Peyer's patch (tissue), 4 donors: ENCODE data around the gene FBLN7. TPM values are rescaled to one million over a fixed set of nuclear protein-coding genes. Genes with fewer than 3 reads are reported as not detected.

Experiments used
- DNase-seq, 3 donors: peaks; one replicate each; pipeline ENCODE4 v3.0.0-alpha.2; 2017 to 2019
- H3K27ac ChIP-seq, 4 donors: fragments of 200-600 bp; sonication (generic); one replicate each; pipeline ENCODE4 v1.5.1; 2016 to 2019
- H3K27me3 ChIP-seq, 2 donors: fragments of 200-600 bp; sonication (generic); one replicate each; pipeline ENCODE4 v1.5.1; 2019
- H3K36me3 ChIP-seq, 3 donors: fragments of 200-600 bp; sonication (generic); one replicate each; pipeline ENCODE4 v1.5.1; 2016 to 2019
- H3K4me1 ChIP-seq, 4 donors: fragments of 200-600 bp; sonication (generic); one replicate each; pipeline ENCODE4 v1.5.1; 2016 to 2019
- H3K4me3 ChIP-seq, 4 donors: fragments of 200-600 bp; sonication (generic); 1 replicate in 3 of 4; 2 replicates in 1 of 4; pipeline ENCODE4 v1.5.1; 2016 to 2019; ENCODE audit warnings: mild to moderate bottlenecking in 1 of 4
- H3K9me3 ChIP-seq, 4 donors: fragments of 200-600 bp; sonication (generic); one replicate each; pipeline ENCODE4 v1.5.1; 2016 to 2019; ENCODE audit warnings: mild to moderate bottlenecking in 1 of 4
- CTCF ChIP-seq, 6 experiments: fragments of 450-650 bp in 4 of 6; fragments of 200-600 bp in 2 of 6; sonication (generic) in 1 of 6; IDR thresholded peaks; one replicate each; pipeline ENCODE4 v1.5.1; 2017 to 2019; ENCODE audit warnings: antibody characterized with exemption in 6 of 6, mild to moderate bottlenecking in 3 of 6, moderate library complexity in 1 of 6
- POLR2A ChIP-seq, 2 donors: fragments of 450-650 bp; IDR thresholded peaks; one replicate each; pipeline ENCODE4 v1.5.1; 2017; ENCODE audit warnings: antibody characterized with exemption in 2 of 2, mild to moderate bottlenecking in 2 of 2, moderate library complexity in 2 of 2
- total RNA-seq, 4 donors: library from RNA; depleted of rRNA; stranded (reverse); fragments of >200 nt; gene quantifications; one replicate each; pipeline ENCODE4 v1.1.0, GENCODE V29; 2016

FBLN7 gene
- total RNA-seq, 4 donors from 2014 or later, result 1.5 to 7.4 (median 1.9) TPM; not detected in 1

GRCh38 chr2:112182581-112183034 lies 44.4 kb downstream of the FBLN7 start:
- Histone ChIP-seq H3K9me3 (no peaks in the 10 kb centered on the region), H3K4me1 (peaks cover 0 to 5% (median 2%) of the 10 kb centered on the region in 4 donors), H3K27ac (peak overlapping the region in 3 of 4 donors; percentile 30 to 70 (median 46)), H3K27me3 (no peaks in the 10 kb centered on the region), H3K4me3 (peak overlapping the region in 2 of 4 donors; percentile 18 to 30), H3K36me3 (no peaks in the 10 kb centered on the region)
- peak in 2 of 3 donors; percentile 55 to 66 for DNase-seq
- TF ChIP-seq POLR2A (IDR thresholded peaks at IDR 0.05) (no peak), CTCF (IDR thresholded peaks at IDR 0.05) (no peak)

DNA sequence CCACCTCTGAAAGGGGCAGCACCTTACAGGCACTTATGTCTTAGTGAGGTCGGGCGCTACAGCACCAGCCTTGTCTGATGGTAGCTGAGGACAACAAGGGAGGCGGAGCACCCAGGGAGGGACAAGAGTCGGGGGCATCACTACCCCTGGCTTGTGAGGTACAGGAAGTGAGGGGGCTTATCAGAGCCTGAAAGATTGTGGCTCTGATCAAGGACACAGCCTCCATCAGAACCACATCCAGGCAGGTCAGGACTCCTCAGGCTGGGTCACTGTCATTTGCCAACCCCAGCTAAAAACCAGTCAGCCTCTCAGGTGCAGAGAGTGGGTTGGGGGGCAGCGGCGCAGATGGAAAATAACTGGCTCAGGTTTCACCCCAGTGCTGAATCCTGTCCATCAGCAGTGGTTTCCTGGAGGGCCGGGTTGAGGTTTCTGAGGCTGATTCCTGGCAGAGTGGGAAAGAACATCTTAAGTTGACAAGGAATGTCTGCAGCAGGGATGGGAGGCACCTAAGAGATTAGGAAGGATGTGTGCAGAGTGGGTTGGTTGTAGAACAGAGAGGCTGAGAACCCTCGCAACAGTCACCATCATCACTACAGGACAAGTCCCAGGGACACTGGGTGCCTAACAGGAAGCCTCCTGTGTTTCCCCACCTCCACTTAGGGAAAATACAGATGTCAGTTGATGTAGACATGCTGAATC lies 45.3 kb downstream of the FBLN7 start:
- Histone ChIP-seq H3K9me3 (no peaks in the 10 kb centered on the region), H3K4me1 (peaks cover 0 to 6% (median 5%) of the 10 kb centered on the region in 4 donors), H3K27ac (peak overlapping the region in 1 of 4 donors; percentile 70), H3K27me3 (no peaks in the 10 kb centered on the region), H3K36me3 (no peaks in the 10 kb centered on the region), H3K4me3 (no peak overlapping the region)
- TF ChIP-seq POLR2A (IDR thresholded peaks at IDR 0.05) (no peak), CTCF (IDR thresholded peaks at IDR 0.05) (no peak)
- no peak for DNase-seq

- TF ChIP-seq CTCF (IDR thresholded peaks at IDR 0.05) (no peak), POLR2A (IDR thresholded peaks at IDR 0.05) (no peak)
- no peak overlapping the region for H3K4me3 ChIP-seq
- H3K27me3 ChIP-seq, result no peaks in the 10 kb centered on the region
- H3K9me3 ChIP-seq, result no peaks in the 10 kb centered on the region
- H3K36me3 ChIP-seq, result no peaks in the 10 kb centered on the region
- peak overlapping the region in 1 of 4 donors; percentile 70 for H3K27ac ChIP-seq
- H3K4me1 ChIP-seq, result peaks cover 0 to 13% (median 5%) of the 10 kb centered on the region in 4 donors
- DNase-seq, result no peak
Measured at GRCh38 chr2:112184121-112184520, 45.9 kb downstream of the FBLN7 start.

DNA sequence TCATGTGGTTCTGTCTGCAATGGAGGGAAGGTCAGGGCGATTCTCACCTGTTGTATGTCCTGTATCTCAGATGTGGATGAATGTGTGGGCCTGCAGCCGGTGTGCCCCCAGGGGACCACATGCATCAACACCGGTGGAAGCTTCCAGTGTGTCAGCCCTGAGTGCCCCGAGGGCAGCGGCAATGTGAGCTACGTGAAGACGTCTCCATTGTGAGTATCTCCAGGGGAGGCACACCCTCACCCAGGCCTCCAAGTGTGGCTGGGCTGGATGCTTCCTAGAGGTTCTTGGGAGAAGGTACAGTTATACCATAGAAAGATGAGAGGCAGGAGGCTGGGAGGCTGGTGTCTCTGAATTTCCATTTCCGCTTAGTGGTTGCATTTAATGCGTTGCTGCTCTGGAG lies 46.9 kb downstream of the FBLN7 start:
- no peaks in the 10 kb centered on the region for H3K9me3 ChIP-seq
- TF ChIP-seq CTCF (IDR thresholded peaks at IDR 0.05), result no peak
- no peak for TF ChIP-seq POLR2A (IDR thresholded peaks at IDR 0.05)
- H3K36me3 ChIP-seq, result no peaks in the 10 kb centered on the region
- no peak overlapping the region for H3K4me3 ChIP-seq
- no peaks in the 10 kb centered on the region for H3K27me3 ChIP-seq
- no peak for DNase-seq
- H3K27ac ChIP-seq, result peak overlapping the region in 1 of 4 donors; percentile 21
- H3K4me1 ChIP-seq, result peaks cover 0 to 13% (median 5%) of the 10 kb centered on the region in 4 donors

DNA sequence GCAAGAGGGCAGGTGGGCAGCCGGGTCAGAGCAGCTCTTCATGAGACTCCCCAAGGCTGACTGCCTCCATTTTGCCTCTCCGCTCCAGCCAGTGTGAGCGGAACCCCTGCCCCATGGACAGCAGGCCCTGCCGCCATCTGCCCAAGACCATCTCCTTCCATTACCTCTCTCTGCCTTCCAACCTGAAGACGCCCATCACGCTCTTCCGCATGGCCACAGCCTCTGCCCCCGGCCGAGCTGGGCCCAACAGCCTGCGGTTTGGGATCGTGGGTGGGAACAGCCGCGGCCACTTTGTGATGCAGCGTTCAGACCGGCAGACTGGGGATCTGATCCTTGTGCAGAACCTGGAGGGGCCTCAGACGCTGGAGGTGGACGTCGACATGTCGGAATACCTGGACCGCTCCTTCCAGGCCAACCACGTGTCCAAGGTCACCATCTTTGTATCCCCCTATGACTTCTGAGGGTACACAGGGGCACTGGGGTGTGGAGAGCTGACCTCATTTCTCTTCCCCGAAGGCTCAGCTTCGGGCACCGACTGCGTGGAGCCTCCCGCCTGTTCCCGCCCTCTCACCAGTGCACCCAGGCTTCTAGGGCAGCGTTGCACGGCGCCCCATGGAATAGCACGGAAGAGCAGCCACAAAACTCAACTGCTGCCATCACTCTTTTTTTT lies 49.0 kb downstream of the FBLN7 start:
- H3K4me1 ChIP-seq, result peaks cover 0 to 13% (median 3%) of the 10 kb centered on the region in 4 donors
- H3K27me3 ChIP-seq, result no peaks in the 10 kb centered on the region
- no peak for DNase-seq
- peak overlapping the region; percentile 59 to 72 (median 67) for H3K27ac ChIP-seq
- no peak overlapping the region for H3K4me3 ChIP-seq
- no peaks in the 10 kb centered on the region for H3K36me3 ChIP-seq
- no peaks in the 10 kb centered on the region for H3K9me3 ChIP-seq
- no peak for TF ChIP-seq POLR2A (IDR thresholded peaks at IDR 0.05)
- no peak for TF ChIP-seq CTCF (IDR thresholded peaks at IDR 0.05)
